ENCODE results near the gene LZTR1.
"Not testable (repeated sequence)": the region's sequence is repeated elsewhere in the genome, so short reads cannot be mapped to it uniquely, and the experiment has no call there.

Gene LZTR1

GRCh38 chr22:21033895-21034294 lies 51.8 kb downstream of the LZTR1 start:
- DNase-seq (ENCODE audit: low read depth), result no peak

- no peak for DNase-seq (ENCODE audit: low read depth)
These were observed 52.9 kb downstream of the LZTR1 start for GRCh38 chr22:21034989-21035388.

GRCh38 chr22:21038405-21038804 lies 56.3 kb downstream of the LZTR1 start:
- no peak for DNase-seq (ENCODE audit: low read depth)

- DNase-seq (ENCODE audit: low read depth), result not testable (repeated sequence)
These were observed 57.1 kb downstream of the LZTR1 start for GRCh38 chr22:21039158-21039557.

- DNase-seq (ENCODE audit: low read depth), result peak; percentile 16
These were observed 59.8 kb downstream of the LZTR1 start for GRCh38 chr22:21041937-21042336.

GRCh38 chr22:21042978-21043859 lies 61.1 kb downstream of the LZTR1 start:
- no peak for DNase-seq (ENCODE audit: low read depth)

- no peak for DNase-seq (ENCODE audit: low read depth)
These were observed 61.9 kb downstream of the LZTR1 start for GRCh38 chr22:21043860-21044535.

GRCh38 chr22:21044931-21045584 lies 63.0 kb downstream of the LZTR1 start:
- peak; percentile 46 for DNase-seq (ENCODE audit: low read depth)

- peak; percentile 87 for DNase-seq (ENCODE audit: low read depth)
These were observed 63.6 kb downstream of the LZTR1 start, which contains the start of gene LRRC74B for GRCh38 chr22:21045585-21046294. Gene LRRC74B (plus strand): TSS chr22:21045946. CDS start chr22:21045987, 41 bp downstream.

- DNase-seq (ENCODE audit: low read depth), result no peak
These were observed 65.1 kb downstream of the LZTR1 start for GRCh38 chr22:21047035-21047661.

- DNase-seq (ENCODE audit: low read depth), result no peak
These were observed 65.6 kb downstream of the LZTR1 start for GRCh38 chr22:21047730-21048129.

- not testable (repeated sequence) for DNase-seq (ENCODE audit: low read depth)
These were observed 66.4 kb downstream of the LZTR1 start for GRCh38 chr22:21048448-21048847.

All from fibroblast of the conjunctiva (primary cell).